ENCODE data around the gene MEX3D.

The MEX3D gene

GRCh38 chr19:1512671-1513498 is 55.2 kb downstream of the MEX3D start, which contains the start of gene ADAMTSL5 (continued):
- TF ChIP-seq ZNF670 (tag by site-specific recombination; IDR thresholded peaks at IDR 0.05; ENCODE audit: low read depth) (no peak), ZNF776 (tag by site-specific recombination; IDR thresholded peaks at IDR 0.05; ENCODE audit: borderline replicate concordance) (no peak), TRIM28 (IDR thresholded peaks at IDR 0.05; ENCODE audit: borderline replicate concordance, low read length) (no peak), BCL11B (tag by site-specific recombination; IDR thresholded peaks at IDR 0.05; ENCODE audit: low read depth) (0 out of 2 replicates have a peak, but pooled peaks have one; percentile 52), ZNF585B (tag by site-specific recombination; IDR thresholded peaks at IDR 0.05) (no peak), ZBTB26 (tag by site-specific recombination; optimal IDR thresholded peaks at IDR 0.05) (peak; percentile 78), ZNF146 (tag by site-specific recombination; IDR thresholded peaks at IDR 0.05) (no peak), ZNF561 (tag by site-specific recombination; IDR thresholded peaks at IDR 0.05; ENCODE audit: borderline replicate concordance) (0 out of 2 replicates have a peak, but pooled peaks have one; percentile 27), ZBTB10 (tag by site-specific recombination; IDR thresholded peaks at IDR 0.05) (peak; percentile 65; the same call in 1 of the 2 replicates), ZNF354C (tag by site-specific recombination; IDR thresholded peaks at IDR 0.05; ENCODE audit: borderline replicate concordance, low read depth) (no peak), ZNF16 (tag by site-specific recombination; IDR thresholded peaks at IDR 0.05; ENCODE audit: low read depth) (no peak), ZNF223 (tag by site-specific recombination; IDR thresholded peaks at IDR 0.05) (no peak), KLF8 (tag by site-specific recombination; IDR thresholded peaks at IDR 0.05) (no peak), ZNF433 (tag by site-specific recombination; IDR thresholded peaks at IDR 0.05; ENCODE audit: low read depth) (no peak), ATF2 (tag by site-specific recombination; IDR thresholded peaks at IDR 0.05; ENCODE audit: low read depth) (no peak), ZNF639 (tag by site-specific recombination; IDR thresholded peaks at IDR 0.05) (no peak), ZNF610 (tag by site-specific recombination; IDR thresholded peaks at IDR 0.05; ENCODE audit: borderline replicate concordance) (no peak), ZNF549 (tag by site-specific recombination; IDR thresholded peaks at IDR 0.05) (no peak), ZNF521 (tag by site-specific recombination; IDR thresholded peaks at IDR 0.05) (no peak), ZSCAN4 (tag by site-specific recombination; IDR thresholded peaks at IDR 0.05) (no peak), ZNF398 (tag by site-specific recombination; IDR thresholded peaks at IDR 0.05) (no peak), ZNF423 (tag by site-specific recombination; IDR thresholded peaks at IDR 0.05) (no peak), ZNF140 (tag by site-specific recombination; IDR thresholded peaks at IDR 0.05) (no peak), ZNF394 (tag by site-specific recombination; IDR thresholded peaks at IDR 0.05; ENCODE audit: borderline replicate concordance) (no peak), ZBTB21 (tag by site-specific recombination; IDR thresholded peaks at IDR 0.05) (no peak), ZNF704 (tag by site-specific recombination; IDR thresholded peaks at IDR 0.05) (no peak), ZNF76 (tag by site-specific recombination; IDR thresholded peaks at IDR 0.05; ENCODE audit: borderline replicate concordance, low read depth) (peak; percentile 50; the same call in 1 of the 2 replicates), REPIN1 (tag by site-specific recombination; IDR thresholded peaks at IDR 0.05; ENCODE audit: low read depth) (no peak)
